Measurements from ENCODE around the gene CSNK1A1.

CSNK1A1 gene

GRCh38 chr5:149544028-149544420 lies 7.2 kb downstream of the CSNK1A1 start:
- no peak for TF ChIP-seq ZFX (IDR thresholded peaks at IDR 0.05; ENCODE audit: borderline replicate concordance)
- no peak for TF ChIP-seq CTCF (IDR thresholded peaks at IDR 0.05)
- H3K27ac ChIP-seq: peak overlapping the region; percentile 40

GRCh38 chr5:149543361-149544027 lies 7.7 kb downstream of the CSNK1A1 start:
- TF ChIP-seq CTCF (IDR thresholded peaks at IDR 0.05): no peak
- no peak for TF ChIP-seq ZFX (IDR thresholded peaks at IDR 0.05; ENCODE audit: borderline replicate concordance)
- peak overlapping the region; percentile 40 for H3K27ac ChIP-seq

- TF ChIP-seq ZFX (IDR thresholded peaks at IDR 0.05; ENCODE audit: borderline replicate concordance) (no peak), CTCF (IDR thresholded peaks at IDR 0.05) (no peak)
- no peak overlapping the region for H3K27ac ChIP-seq
Observed at GRCh38 chr5:149541893-149542292, 9.3 kb downstream of the CSNK1A1 start.

- no peak overlapping the region for H3K27ac ChIP-seq
- TF ChIP-seq ZFX (IDR thresholded peaks at IDR 0.05; ENCODE audit: borderline replicate concordance) (no peak), CTCF (IDR thresholded peaks at IDR 0.05) (no peak)
Observed at GRCh38 chr5:149540089-149540488, 11.2 kb downstream of the CSNK1A1 start.

GRCh38 chr5:149537374-149537975 lies 13.8 kb downstream of the CSNK1A1 start:
- TF ChIP-seq ZFX (IDR thresholded peaks at IDR 0.05; ENCODE audit: borderline replicate concordance): no peak
- TF ChIP-seq CTCF (IDR thresholded peaks at IDR 0.05): no peak
- peak overlapping the region; percentile 28; the same call in 1 of the 2 replicates for H3K27ac ChIP-seq

- H3K27ac ChIP-seq: peak overlapping the region; percentile 17; the same call in 1 of the 2 replicates
Observed at GRCh38 chr5:149535787-149536186, 15.5 kb downstream of the CSNK1A1 start.

GRCh38 chr5:149532413-149532812 lies 18.8 kb downstream of the CSNK1A1 start:
- peak overlapping the region; percentile 24; the same call in 1 of the 2 replicates for H3K27ac ChIP-seq
- TF ChIP-seq ZFX (IDR thresholded peaks at IDR 0.05; ENCODE audit: borderline replicate concordance): no peak

GRCh38 chr5:149529463-149529862 lies 21.8 kb downstream of the CSNK1A1 start:
- H3K27ac ChIP-seq: no peak overlapping the region
- TF ChIP-seq ZFX (IDR thresholded peaks at IDR 0.05; ENCODE audit: borderline replicate concordance) (no peak), CTCF (IDR thresholded peaks at IDR 0.05) (no peak)

Data from 22Rv1 (cell line).